ENCODE data around the gene KRT85.
"Not testable (repeated sequence)": the region's sequence is repeated elsewhere in the genome, so short reads cannot be mapped to it uniquely, and the experiment has no call there.

KRT85 gene

GRCh38 chr12:52323416-52324152, 43.7 kb downstream of the KRT85 start:
- DNase-seq, result no peak

DNA sequence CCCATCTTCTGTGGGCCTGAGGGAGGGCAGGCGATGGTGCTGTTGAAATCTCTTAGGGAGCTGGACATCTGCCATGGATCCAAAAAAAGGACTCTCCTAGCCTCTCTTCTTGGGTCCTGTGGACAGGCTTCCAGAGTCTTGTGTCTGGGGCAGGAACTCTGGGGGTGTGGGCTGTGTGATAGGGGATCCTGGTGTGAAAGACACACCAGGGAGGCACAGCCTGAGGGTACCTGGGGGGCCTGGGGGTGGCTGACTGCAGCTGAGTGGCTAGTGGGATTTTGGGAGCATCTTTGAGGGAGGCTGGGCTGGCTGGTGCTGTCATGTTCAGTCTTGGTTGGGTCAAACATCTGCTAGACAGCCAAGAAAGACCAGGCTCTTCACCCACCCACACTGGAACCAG, 44.3 kb downstream of the KRT85 start:
- no peak for DNase-seq

DNA sequence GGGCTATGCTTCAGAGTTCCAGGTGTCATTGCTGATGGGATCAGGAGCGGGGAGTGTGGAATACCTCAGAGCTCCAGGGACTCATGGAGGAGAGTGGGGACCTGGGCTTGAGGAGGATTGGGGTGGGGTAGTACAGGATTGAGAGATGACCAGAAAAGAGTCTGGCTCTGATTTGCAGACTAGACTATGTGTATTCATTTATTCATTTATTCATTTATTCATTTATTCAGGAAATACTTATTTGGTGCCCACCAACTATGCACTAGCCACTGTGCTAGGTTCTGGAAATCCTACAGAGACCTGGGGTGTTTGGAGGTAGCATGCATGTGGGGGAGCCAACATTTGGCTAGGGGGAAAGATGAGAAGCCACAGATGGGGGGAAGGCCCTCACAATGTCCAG, 45.2 kb downstream of the KRT85 start:
- DNase-seq, result no peak

DNA sequence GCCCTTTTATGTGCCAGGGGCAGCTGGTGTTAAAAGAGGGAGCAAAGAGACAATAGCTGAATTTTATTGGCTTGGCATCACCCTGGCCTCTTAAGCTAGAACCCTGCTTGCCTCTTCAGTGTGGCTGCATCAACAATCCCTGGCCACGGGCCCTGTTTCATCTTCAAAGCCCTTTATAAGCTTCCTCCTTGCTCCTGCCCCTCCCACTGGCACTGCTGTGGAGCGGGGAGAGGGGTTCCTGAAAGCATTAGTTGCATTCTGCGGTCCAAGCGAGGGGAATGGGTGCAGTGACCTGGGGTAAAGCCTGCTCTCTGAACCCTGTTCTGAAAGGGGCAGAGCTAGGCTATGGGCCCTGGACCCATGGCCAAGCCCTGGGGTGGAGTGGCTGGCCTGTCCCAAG, 45.9 kb downstream of the KRT85 start:
- no peak for DNase-seq

DNA sequence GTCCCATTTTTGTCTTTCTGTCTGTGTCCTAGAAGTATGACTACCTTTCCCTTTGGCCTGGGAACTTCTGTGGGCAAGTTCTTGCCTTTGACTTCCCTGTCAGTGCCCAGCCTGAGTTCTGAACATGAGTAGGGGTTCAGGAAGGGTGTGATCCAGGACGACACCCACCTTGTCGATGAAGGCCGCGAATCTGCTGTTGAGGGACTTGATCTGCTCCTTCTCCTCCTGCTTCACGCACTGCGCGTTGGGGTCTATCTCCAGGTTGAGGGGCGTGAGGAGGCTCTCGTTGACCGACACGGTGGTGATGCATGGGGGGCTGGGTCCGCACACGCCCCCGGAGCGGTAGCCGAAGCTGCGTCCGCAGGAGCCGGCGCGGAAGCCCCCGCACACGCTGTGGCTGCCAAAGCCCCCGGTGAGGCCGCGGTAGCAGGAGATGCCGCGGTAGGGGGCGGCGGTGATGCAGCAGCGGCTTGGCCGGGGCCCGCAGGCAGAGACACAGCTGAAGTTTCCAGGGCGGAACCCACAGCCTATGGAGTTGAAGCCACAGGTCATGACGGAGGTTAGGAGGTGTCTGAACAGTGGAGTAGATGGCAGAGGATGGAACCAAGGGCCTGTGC, 46.4 kb downstream of the KRT85 start, which contains the start of gene KRT83:
TSS of gene KRT83 (minus strand) at position 615 of the 617 bp plus-strand sequence. CDS start at position 552, 63 bp downstream.
- DNase-seq, result no peak

DNA sequence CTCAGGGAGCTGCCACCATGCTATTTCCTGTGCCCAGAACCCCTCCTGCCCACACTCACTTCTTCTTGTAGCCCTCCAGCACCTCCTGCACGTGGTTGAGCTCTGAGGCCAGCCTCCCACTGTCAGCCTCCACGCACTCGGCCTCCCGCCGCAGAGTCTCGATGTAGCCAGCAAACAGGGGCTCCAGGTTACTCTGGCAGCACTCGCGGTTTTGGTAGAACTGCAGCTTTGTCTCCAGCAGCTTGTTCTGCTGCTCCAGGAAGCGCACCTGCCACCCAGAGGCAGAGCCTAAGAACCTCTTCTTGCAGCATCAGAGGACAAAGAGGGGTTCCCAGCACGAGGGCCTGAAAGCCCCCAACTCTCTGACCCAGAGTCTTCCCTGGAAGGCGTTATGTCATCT, 48.2 kb downstream of the KRT85 start:
- no peak for DNase-seq

DNA sequence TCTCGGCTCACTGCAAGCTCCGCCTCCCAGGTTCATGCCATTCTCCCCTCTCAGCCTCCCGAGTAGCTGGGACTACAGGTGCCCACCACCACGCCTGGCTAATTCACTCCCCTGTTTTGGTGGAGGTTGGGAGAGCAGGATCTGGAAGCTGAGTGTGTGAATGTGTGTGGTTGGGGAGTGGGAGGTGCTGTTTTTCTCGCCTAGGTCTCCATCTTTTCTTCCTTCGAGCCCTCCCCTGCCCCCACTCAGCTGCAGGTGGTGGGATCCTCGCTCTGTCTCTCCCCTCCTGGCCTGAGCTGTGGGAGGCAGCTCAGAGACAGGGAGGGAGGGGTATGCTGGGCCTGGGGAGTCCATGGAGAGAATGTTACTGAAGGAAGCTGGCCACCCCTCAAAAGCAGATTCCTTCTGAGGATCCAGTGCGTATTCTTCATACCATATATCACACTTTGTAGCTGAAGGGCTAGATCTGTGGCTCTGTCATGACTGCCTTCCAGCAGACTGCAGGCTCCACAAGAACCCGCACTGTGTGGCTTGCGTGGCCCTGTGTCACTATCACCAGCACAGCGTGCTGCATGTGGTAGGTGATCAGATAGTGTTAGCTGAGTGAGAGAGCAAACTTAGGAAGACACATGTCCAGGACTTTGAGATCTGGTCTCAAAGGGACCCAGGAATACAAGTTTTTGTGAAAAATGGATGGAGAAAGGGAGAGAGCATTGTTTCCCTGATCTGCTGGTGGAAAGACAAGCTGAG, 48.9 kb downstream of the KRT85 start:
- DNase-seq, result no peak

DNA sequence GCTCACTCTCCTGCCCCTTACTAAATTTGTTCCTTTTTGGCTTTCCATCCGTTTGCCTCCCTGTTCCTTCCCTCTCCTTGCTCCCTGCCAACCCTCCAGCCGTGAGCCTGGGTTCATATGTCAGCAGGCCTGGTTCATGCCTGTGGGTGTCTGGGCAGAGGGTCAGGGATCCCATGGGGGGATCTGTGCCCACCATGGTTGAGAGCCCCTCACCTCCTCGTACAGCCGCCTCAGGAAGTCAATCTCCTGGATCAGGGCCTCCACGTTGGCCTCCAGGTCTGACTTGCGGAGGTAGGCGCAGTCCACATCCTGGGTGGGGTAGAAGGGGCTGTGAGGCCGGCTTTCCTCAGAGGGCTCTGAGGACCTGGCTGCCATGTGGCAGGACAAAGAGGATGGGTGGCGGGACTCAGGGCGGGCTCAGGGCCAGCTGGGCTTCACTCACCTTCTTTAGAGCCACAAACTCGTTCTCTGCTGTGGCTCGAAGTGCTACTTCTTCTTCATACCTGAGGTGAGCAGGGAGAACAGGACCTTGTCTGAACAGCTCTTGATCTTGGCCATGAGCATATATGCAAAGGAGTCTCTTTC, 49.7 kb downstream of the KRT85 start:
- no peak for DNase-seq

DNA sequence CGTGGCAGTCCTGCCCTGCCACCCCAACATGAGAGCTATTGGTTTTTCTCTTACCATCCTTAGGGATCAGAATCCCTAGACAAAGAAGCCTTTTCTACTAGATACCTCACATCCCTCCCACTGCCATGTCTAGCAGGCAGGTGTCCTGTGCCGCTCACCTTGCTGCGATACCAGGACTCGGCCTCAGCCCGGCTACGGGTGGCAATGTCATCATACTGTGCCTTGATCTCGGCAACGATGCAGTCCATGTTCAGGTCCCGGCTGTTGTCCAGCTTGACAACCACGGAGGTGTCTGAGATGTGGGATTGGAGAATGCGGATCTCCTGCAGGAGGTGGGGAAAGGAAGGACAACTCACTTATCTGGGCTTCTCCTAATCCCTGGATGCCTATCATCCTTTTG, 50.6 kb downstream of the KRT85 start:
- no peak for DNase-seq

DNA sequence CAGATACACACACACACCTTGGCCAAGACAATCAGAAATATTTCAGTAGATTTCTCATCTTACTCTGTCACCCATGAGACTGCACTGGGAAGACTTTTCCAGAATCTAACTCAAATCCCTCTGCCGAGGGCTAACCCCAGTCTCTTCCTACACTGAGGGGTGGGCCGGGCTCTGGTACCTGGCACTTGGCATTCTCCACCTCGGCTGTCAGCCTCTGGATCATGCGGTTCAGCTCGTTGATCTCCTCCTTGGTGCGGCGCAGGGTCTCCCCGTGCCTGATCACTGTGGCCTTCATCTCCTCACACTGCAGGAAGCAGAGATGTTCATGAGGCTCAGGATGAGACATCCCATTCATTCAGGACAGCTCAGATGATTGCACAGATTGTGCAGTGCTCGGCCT, 51.0 kb downstream of the KRT85 start:
- no peak for DNase-seq

GRCh38 chr12:52315721-52316120, 51.6 kb downstream of the KRT85 start:
- DNase-seq, result not testable (repeated sequence)

DNA sequence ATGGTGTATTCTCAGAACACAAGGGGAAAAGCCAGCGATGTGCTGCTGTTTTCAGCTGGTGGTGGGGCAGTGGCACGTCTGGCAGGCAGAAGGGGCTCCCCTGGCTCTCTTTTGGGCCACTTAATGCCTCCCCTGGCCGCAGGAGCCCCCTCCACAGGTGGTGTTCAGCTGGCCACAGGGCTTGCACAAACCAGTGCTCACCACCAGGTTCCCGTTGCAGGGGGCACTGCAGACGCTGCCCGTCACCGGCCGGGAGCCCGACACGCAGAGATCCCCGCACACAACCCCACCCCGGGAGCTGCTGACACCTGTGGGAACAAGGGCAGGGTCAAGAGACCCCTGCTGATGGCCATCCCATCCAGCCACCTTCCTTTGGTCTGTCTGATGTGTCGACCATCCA, 52.8 kb downstream of the KRT85 start:
- no peak for DNase-seq

DNA sequence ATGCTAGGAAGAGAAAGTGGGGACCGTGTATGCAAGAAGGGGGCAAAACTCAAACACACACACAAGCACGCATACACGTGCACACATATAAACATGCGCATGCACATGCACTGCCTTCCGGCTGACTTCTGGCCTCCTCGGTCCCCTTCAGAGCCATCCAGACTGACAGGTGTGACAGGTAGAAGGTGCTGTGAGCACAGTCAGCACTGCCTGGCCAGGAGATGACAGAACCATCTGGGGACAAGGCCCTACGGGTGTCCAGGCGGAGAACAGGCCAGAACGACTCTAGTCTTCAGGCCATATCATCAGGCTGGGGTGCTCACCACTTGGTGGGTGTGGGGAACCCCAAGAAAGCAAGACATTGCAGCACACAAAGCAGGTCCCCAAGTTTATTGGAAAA, 53.4 kb downstream of the KRT85 start:
- DNase-seq, result no peak

DNA sequence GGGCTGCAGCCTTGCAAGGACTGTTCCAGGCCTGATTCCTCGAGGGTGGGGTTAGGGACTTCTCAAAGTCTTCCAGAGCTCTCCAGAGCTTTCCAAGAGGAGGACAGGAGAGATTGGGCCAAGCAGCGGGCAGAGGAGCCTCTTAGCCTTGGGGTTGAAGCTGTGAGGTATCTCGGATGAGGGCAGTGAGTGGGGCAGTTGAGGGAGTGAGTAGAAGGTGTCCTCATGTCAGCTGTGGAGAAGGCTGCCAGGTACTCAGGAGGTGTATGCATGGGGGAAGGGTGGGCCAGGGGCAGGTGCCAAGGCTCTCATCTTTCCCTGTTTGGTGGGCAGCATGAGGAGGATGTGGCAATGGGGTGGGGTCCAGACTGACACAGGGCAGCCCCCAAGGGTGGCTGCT, 53.8 kb downstream of the KRT85 start:
- no peak for DNase-seq

DNA sequence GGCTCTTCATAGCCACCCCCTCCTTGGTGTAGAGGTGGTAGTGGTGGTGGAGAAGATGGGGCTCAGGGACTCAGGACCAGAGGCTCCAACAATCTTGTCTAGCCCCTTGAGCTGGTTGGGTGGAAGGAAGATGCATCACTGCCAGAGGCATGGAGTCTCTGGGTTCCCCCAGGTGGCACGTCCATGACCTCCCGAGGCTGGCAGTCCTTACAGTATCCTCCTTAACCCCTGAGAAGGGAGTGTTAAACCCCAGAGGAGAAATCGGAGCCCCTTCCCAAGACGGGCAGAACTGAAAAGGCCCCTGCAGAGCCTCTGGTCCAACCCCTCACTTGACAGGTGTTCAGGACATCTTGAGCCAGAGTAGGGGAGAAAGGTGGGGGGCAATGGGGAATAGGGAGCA, 55.2 kb downstream of the KRT85 start:
- no peak for DNase-seq

DNA sequence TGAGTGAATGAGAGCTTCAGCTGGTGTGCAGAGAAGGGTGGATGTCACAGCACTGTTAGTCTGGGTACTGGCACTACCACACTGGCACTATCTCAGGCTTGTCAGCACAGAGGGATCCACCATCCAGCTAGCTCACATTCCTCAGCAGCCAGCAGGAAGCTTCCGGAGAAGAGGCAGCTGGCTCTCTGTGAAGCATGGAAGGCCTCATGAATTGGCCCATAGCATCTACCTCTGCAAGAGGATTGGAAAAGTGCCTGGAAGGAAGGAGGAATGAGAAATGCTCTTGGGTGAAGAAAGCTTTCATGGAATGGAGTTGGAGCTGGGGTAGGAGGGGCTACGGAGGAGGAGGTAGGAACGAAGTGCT, 56.0 kb downstream of the KRT85 start:
- no peak for DNase-seq

DNA sequence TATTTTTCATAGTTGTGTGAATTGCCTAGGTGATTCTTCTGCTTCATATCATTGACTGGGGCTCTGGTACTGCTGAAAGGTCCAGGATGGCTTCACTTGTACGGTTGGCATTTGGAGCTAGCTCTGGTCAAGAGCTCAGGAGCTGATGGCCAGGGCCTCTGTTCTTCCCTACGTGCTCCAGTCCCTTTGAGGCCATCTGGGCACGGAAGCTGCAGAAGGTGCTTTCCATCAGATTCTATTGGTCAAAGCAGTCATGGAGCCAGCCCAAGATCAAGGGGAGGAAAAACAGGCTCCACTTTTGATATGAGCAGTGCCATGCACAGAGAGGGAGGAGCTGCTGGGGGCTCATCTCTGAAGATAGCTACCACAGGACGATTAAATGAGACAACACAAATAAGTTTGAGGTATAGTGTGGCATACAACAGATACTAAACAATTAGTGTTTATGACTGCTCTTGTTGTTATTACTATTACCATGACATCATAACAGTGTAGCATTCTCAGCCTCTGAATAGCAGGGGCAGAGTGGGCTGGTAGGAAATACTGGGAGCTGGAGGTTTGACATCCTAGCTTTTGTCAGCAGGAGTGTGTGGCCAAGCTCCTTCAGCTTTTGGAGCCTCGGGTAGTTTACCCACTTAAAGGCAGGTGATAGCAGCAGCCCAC, 56.5 kb downstream of the KRT85 start:
- DNase-seq, result no peak
